ENCODE measurements around the gene PIAS1. TPM values are rescaled to one million over a fixed set of nuclear protein-coding genes. Genes with fewer than 3 reads are reported as not detected.

The PIAS1 gene
- total and polyA plus RNA-seq, 2 donors (not counting 3 experiments of a cell fraction or from before 2014, with no cell fraction given): 23.7 to 24.2 TPM

- FAIRE-seq (no peak), DNase-seq (ENCODE audit: low read depth, low spot score) (no peak)
- H3K36me3 ChIP-seq (ENCODE audit: control insufficient read depth in 2 of 2, extremely low read depth in 1 of 2, insufficient read depth in 2 of 2, low read length in 2 of 2): no peaks in the 10 kb centered on the region
- H3K4me3 ChIP-seq (replicated peaks in 1 of 3; ENCODE audit: insufficient read depth in 1 of 3, low read depth in 1 of 3, low read length in 3 of 3): peak overlapping the region in 1 of 3 experiments; percentile 88
- H3K4me1 ChIP-seq (ENCODE audit: control insufficient read depth, extremely low read depth, insufficient read depth, low read length): peaks cover 15% of the 10 kb centered on the region
- no peak overlapping the region for H2AFZ ChIP-seq (ENCODE audit: low read depth, low read length)
- peaks cover 0 to 7% of the 10 kb centered on the region in 2 experiments for H3K27me3 ChIP-seq (ENCODE audit: control insufficient read depth in 2 of 2, insufficient read depth in 2 of 2, low read length in 2 of 2)
- dilution Hi-C loops (cut with MboI; ENCODE audit: extremely low pct_ligation_motif_present, low sequenced_read_pairs): no loop called here
- CTCF ChIA-PET: interaction anchor here (0.6 to 4.2 kb wide), 5 partner anchors 8 to 98 kb away, joined by 3 to 41 read pairs (median 3); no protein-coding TSS in a partner anchor
- no peak overlapping the region for H3K27ac ChIP-seq (ENCODE audit: insufficient read depth, low read depth, low read length)
- peak overlapping the region; percentile 95 for H3K4me2 ChIP-seq (ENCODE audit: insufficient read depth, low read length)
- no peaks in the 10 kb centered on the region for H3K9me1 ChIP-seq (replicated peaks; ENCODE audit: control insufficient read depth, extremely low read depth, insufficient read depth, low read length)
- no peaks in the 10 kb centered on the region for H3K9me3 ChIP-seq (replicated peaks; ENCODE audit: control insufficient read depth, insufficient read depth, low read length)
- BruUV-seq (replicated peaks): no TSS peak
- POLR2A ChIA-PET: no interaction called here
- peaks cover 71% of the 10 kb centered on the region for H3K79me2 ChIP-seq (ENCODE audit: control insufficient read depth, insufficient read depth, low read length)
- intact Hi-C loops (cut with micrococcal nuclease): loop anchor here (10.0 kb wide), 1 partner anchor 521 kb away; no protein-coding TSS in a partner anchor
- H4K20me1 ChIP-seq (replicated peaks; ENCODE audit: control insufficient read depth, extremely low read depth, insufficient read depth, low read length): peaks cover 6% of the 10 kb centered on the region
- no peak overlapping the region for H3K9ac ChIP-seq (replicated peaks; ENCODE audit: extremely low read depth, insufficient read depth, low read length)
- TF ChIP-seq POLR2AphosphoS5 (IDR thresholded peaks at IDR 0.05; ENCODE audit: insufficient read depth, low read depth, low read length): no peak
- TF ChIP-seq MYC (IDR thresholded peaks at IDR 0.05; ENCODE audit: low read depth, low read length): no peak
- no peak for TF ChIP-seq JUN (IDR thresholded peaks at IDR 0.05; ENCODE audit: borderline replicate concordance, insufficient read depth, insufficient read length, low read depth)
- TF ChIP-seq POLR2A (IDR thresholded peaks at IDR 0.05; ENCODE audit: low read depth, low read length): no peak
- no peak for TF ChIP-seq MAX (IDR thresholded peaks at IDR 0.05; ENCODE audit: insufficient read depth, insufficient read length)
- no peak for TF ChIP-seq CTCF (IDR thresholded peaks at IDR 0.05; ENCODE audit: extremely low read depth in 1 of 2, insufficient read depth in 1 of 2, low read depth in 1 of 2, low read length in 2 of 2)
- no peak for TF ChIP-seq EZH2 (IDR thresholded peaks at IDR 0.05; ENCODE audit: borderline replicate concordance, low read depth, low read length, severe bottlenecking)
- no peak for TF ChIP-seq GATA2 (IDR thresholded peaks at IDR 0.05; ENCODE audit: insufficient read depth, insufficient read length, low read depth, low read length)
- no peak for TF ChIP-seq FOS (IDR thresholded peaks at IDR 0.05; ENCODE audit: borderline replicate concordance, insufficient read depth, low read length)
Measured at GRCh38 chr15:68056097-68056865, 2.2 kb downstream of the PIAS1 start.

All from endothelial cell of umbilical vein (primary cell).